HepG2 (cell line): ENCODE results near the gene TXLNA. TPM values are rescaled to one million over a fixed set of nuclear protein-coding genes. Genes with fewer than 3 reads are reported as not detected.

ENCODE experiments used
- ATAC-seq: fragments of 200-7000 bp; cut with Tn5 transposase; 3 replicates; pipeline ENCODE4 v1.9.1; 2020; ENCODE audit warnings: mild to moderate bottlenecking, moderate library complexity
- BruUV-seq: library from RNA; stranded (reverse); fragments of 400-500 nt; replicated peaks from 2 replicates; lab custom pipeline; 2021; lab: Mats Ljungman, UMichigan
- CTCF ChIA-PET: fragments of 300-600 bp; formaldehyde crosslinking; extraction: SDS; loops from one replicate; lab custom pipeline; 2021; ENCODE audit warnings: low total read pairs, inconsistent platforms, low intra/inter-chr PET ratio; lab: Yijun Ruan, JAX
- POLR2A ChIA-PET: fragments of 350-600 bp; sonication (Branson Sonifier 250); formaldehyde crosslinking; loops from one replicate; lab custom pipeline; 2020; ENCODE audit warnings: antibody characterized with exemption, inconsistent platforms; lab: Yijun Ruan, JAX
- DNase-seq: peaks from one replicate; pipeline ENCODE4 v3.0.0-alpha.2; 2015; ENCODE audit warnings: low spot score
- FAIRE-seq: peaks from 3 replicates; lab custom pipeline; 2011; peaks lifted over from hg19 to GRCh38; lab: Jason Lieb, UNC
- H2AFZ ChIP-seq: one replicate; pipeline ENCODE4 v1.6.1; 2011; ENCODE audit warnings: low read length, inconsistent platforms
- H3K27ac ChIP-seq: fragments of 300-600 bp; 3 replicates; pipeline ENCODE4 v1.8.0; 2011; ENCODE audit warnings: mixed run types, mild to moderate bottlenecking, mixed read lengths, low read length, inconsistent platforms; ENCODE audit not compliant: insufficient read depth; ENCODE audit errors: extremely low read length
- H3K27me3 ChIP-seq, 2 experiments: fragments of 200-600 bp in 1 of 2; 2 replicates in 1 of 2; 3 replicates in 1 of 2; pipeline versions ENCODE4 v1.6.0 to v1.8.0; 2011; ENCODE audit warnings: low read length in 2 of 2, mild to moderate bottlenecking in 2 of 2, moderate library complexity in 2 of 2, inconsistent platforms in 1 of 2; ENCODE audit not compliant: insufficient read depth in 2 of 2, control insufficient read depth in 1 of 2
- H3K36me3 ChIP-seq, 2 experiments: fragments of 200-600 bp in 1 of 2; replicated peaks in 1 of 2; 2 replicates in 1 of 2; 3 replicates in 1 of 2; pipeline versions ENCODE4 v1.5.1 to v1.8.0; 2011; ENCODE audit warnings: low read length in 2 of 2, inconsistent platforms in 1 of 2; ENCODE audit not compliant: insufficient read depth in 2 of 2, control insufficient read depth in 1 of 2
- H3K4me1 ChIP-seq: 2 replicates; pipeline ENCODE4 v1.5.1; 2012; ENCODE audit warnings: low read length, inconsistent platforms; ENCODE audit not compliant: insufficient read depth
- H3K4me2 ChIP-seq: 2 replicates; pipeline ENCODE4 v1.6.0; 2011; ENCODE audit warnings: low read depth, low read length, inconsistent platforms
- H3K4me3 ChIP-seq, 3 experiments: fragments of 200-600 bp in 1 of 3; sonication (generic), shearing (Covaris generic) in 1 of 3; replicated peaks in 1 of 3; 2 replicates each; pipeline ENCODE4 v1.5.1; 2011 to 2016; ENCODE audit warnings: low read length in 3 of 3, inconsistent platforms in 2 of 3, low read depth in 2 of 3, mild to moderate bottlenecking in 2 of 3, control low read depth in 1 of 3, mixed read lengths in 1 of 3; ENCODE audit not compliant: insufficient read depth in 1 of 3
- H3K79me2 ChIP-seq: one replicate; pipeline ENCODE4 v1.6.1; 2011; ENCODE audit warnings: low read length, inconsistent platforms; ENCODE audit not compliant: insufficient read depth
- H3K9ac ChIP-seq: 2 replicates; pipeline ENCODE4 v1.6.0; 2011; ENCODE audit warnings: mild to moderate bottlenecking, low read depth, low read length, inconsistent platforms; ENCODE audit not compliant: insufficient read depth
- H3K9me3 ChIP-seq: 2 replicates; pipeline ENCODE4 v1.5.1; 2012; ENCODE audit warnings: mild to moderate bottlenecking, low read length
- H4K20me1 ChIP-seq: 2 replicates; pipeline ENCODE4 v1.6.0; 2011; ENCODE audit warnings: inconsistent platforms, mild to moderate bottlenecking, low read length, moderate library complexity; ENCODE audit not compliant: insufficient read depth
- CENPX ChIP-seq: sonication (generic); formaldehyde crosslinking; IDR thresholded peaks from 2 replicates; pipeline ENCODE4 v1.9.0; 2021; ENCODE audit warnings: mild to moderate bottlenecking, missing genetic modification reagents, moderate library complexity
- EEA1 ChIP-seq: sonication (generic); formaldehyde crosslinking; IDR thresholded peaks from 2 replicates; pipeline ENCODE4 v1.5.1; 2020; ENCODE audit warnings: mild to moderate bottlenecking, missing genetic modification reagents, borderline replicate concordance
- MAX ChIP-seq: IDR thresholded peaks from 2 replicates; pipeline ENCODE4 v1.6.1; 2012; ENCODE audit warnings: inconsistent platforms
- NCOA2 ChIP-seq: sonication (generic); formaldehyde crosslinking; IDR thresholded peaks from 2 replicates; pipeline ENCODE4 v1.8.0; 2022; ENCODE audit warnings: inconsistent platforms
- TFAP4 ChIP-seq: sonication (generic); IDR thresholded peaks from 2 replicates; pipeline ENCODE4 v1.6.1; 2016; ENCODE audit warnings: low read depth, borderline replicate concordance
- USF2 ChIP-seq, 2 experiments: sonication (generic) in 1 of 2; formaldehyde crosslinking in 1 of 2; IDR thresholded peaks; 2 replicates each; pipeline versions ENCODE4 v1.5.1 to v1.6.1; 2011 to 2020; ENCODE audit warnings: borderline replicate concordance in 1 of 2, low read depth in 1 of 2, low read length in 1 of 2, mild to moderate bottlenecking in 1 of 2, missing genetic modification reagents in 1 of 2, moderate library complexity in 1 of 2
- XRCC5 ChIP-seq: fragments of 200-400 bp; formaldehyde crosslinking; optimal IDR thresholded peaks from 2 replicates; pipeline ENCODE3; 2017; ENCODE audit warnings: mild to moderate bottlenecking, low read length
- ZBTB46 ChIP-seq: sonication (generic); formaldehyde crosslinking; IDR thresholded peaks from 2 replicates; pipeline ENCODE4 v1.4.0; 2020; ENCODE audit warnings: mild to moderate bottlenecking, missing genetic modification reagents, borderline replicate concordance
- ZFP37 ChIP-seq: sonication (generic); formaldehyde crosslinking; IDR thresholded peaks from 2 replicates; pipeline ENCODE4 v1.4.0; 2020; ENCODE audit warnings: missing genetic modification reagents, borderline replicate concordance
- ZNF496 ChIP-seq: sonication (generic); formaldehyde crosslinking; IDR thresholded peaks from 2 replicates; pipeline ENCODE4 v1.8.1; 2023; ENCODE audit warnings: mild to moderate bottlenecking, moderate library complexity, missing genetic modification reagents; ENCODE audit not compliant: insufficient replicate concordance
- WGBS: methylation state at CpG from one replicate; pipeline ENCODE4 v1.1.6; 2017; ENCODE audit warnings: low lambda C conversion rate; 5-methylcytosine and 5-hydroxymethylcytosine counted together
- in situ Hi-C: cut with HindIII; loops from 2 replicates; pipeline ENCODE4 v1.10.0; 2017; ENCODE audit warnings: low pct_unique_long_range_greater_than_20kb; ENCODE audit not compliant: extremely low pct_ligation_motif_present
- intact Hi-C: fragments of 100-400 bp; cut with micrococcal nuclease; formaldehyde crosslinking; loops from one replicate; pipeline ENCODE4 v1.10.0; 2022; ENCODE audit not compliant: unreplicated experiment
- polyA plus RNA-seq, 8 experiments: library from polyadenylated mRNA; depleted of rRNA in 3 of 8; stranded (reverse) in 7 of 8; unstranded in 1 of 8; fragments of >200 nt; fragmentation: Illumina TruSeq in 4 of 8; extraction: Trizol in 4 of 8; gene quantifications; 2 replicates each; pipeline versions ENCODE4 v1.2.1 to v1.2.3, GENCODE V29; 2011 to 2016; ENCODE audit warnings: low read depth in 4 of 8, missing spikeins in 1 of 8, mixed read lengths in 1 of 8; ENCODE audit not compliant: insufficient read depth in 1 of 8
- total RNA-seq, 5 experiments: library from RNA; depleted of rRNA; stranded (reverse); fragments of >200 nt; fragmentation: Illumina TruSeq; extraction: Trizol; gene quantifications; 2 replicates each; pipeline ENCODE4 v1.2.3, GENCODE V29; 2016; ENCODE audit warnings: low read depth in 1 of 5

The TXLNA gene
- total and polyA plus RNA-seq, 2 of the 13 experiments (the other 11 are each of a cell fraction or from before 2014, with no cell fraction given) = 29.6 to 67.8 TPM

GRCh38 chr1:32232558-32233304 lies 53.3 kb downstream of the TXLNA start:
- H4K20me1 ChIP-seq = no peaks in the 10 kb centered on the region
- no peak overlapping the region for H3K27ac ChIP-seq
- H3K27me3 ChIP-seq = no peaks in the 10 kb centered on the region
- DNase-seq = no peak
- no TSS peak for BruUV-seq
- in situ Hi-C loops = no loop called here
- no peak overlapping the region for H3K9ac ChIP-seq
- ChIA-PET POLR2A (interaction anchor here (1.3 to 2.6 kb wide), 2 partner anchors 9 to 18 kb away, joined by 4 to 8 read pairs; partner anchors contain the start of gene LCK), CTCF (no interaction called here)
- H3K79me2 ChIP-seq = no peaks in the 10 kb centered on the region
- FAIRE-seq = no peak
- intact Hi-C loops = no loop called here
- H3K36me3 ChIP-seq = peaks cover 15 to 28% of the 10 kb centered on the region in 2 experiments
- H3K9me3 ChIP-seq = no peaks in the 10 kb centered on the region
- 96% methylated on average over 8 of the region's 8 CpGs for WGBS
- TF ChIP-seq ZFP37 (CRISPR knock-in tag) = no peak
- no peak for TF ChIP-seq ZBTB46 (CRISPR knock-in tag)
- no peak for TF ChIP-seq ZNF496 (CRISPR knock-in tag)
- no peak for TF ChIP-seq EEA1 (CRISPR knock-in tag)
- TF ChIP-seq CENPX (CRISPR knock-in tag) = no peak
- TF ChIP-seq NCOA2 (CRISPR knock-in tag) = no peak
- no peak for TF ChIP-seq USF2 (IDR thresholded peaks at IDR 0.05; ENCODE audit: low read depth, low read length)
- TF ChIP-seq USF2 (CRISPR knock-in tag; IDR thresholded peaks at IDR 0.05; ENCODE audit: borderline replicate concordance) = no peak
- no peak for TF ChIP-seq MAX
- no peak for TF ChIP-seq TFAP4
- no peak for TF ChIP-seq XRCC5
- H3K4me1 ChIP-seq = peaks cover 14% of the 10 kb centered on the region
- no peak overlapping the region for H3K4me3 ChIP-seq
- H2AFZ ChIP-seq = no peak overlapping the region
- ATAC-seq = no peak
- H3K4me2 ChIP-seq = no peak overlapping the region
